ENCODE results near the gene FAM25G.
A peak's percentile ranks its signal among the peaks of the same experiment; 100 is the strongest.
"Not testable (repeated sequence)": the region's sequence is repeated elsewhere in the genome, so short reads cannot be mapped to it uniquely, and the experiment has no call there.

FAM25G gene

DNA sequence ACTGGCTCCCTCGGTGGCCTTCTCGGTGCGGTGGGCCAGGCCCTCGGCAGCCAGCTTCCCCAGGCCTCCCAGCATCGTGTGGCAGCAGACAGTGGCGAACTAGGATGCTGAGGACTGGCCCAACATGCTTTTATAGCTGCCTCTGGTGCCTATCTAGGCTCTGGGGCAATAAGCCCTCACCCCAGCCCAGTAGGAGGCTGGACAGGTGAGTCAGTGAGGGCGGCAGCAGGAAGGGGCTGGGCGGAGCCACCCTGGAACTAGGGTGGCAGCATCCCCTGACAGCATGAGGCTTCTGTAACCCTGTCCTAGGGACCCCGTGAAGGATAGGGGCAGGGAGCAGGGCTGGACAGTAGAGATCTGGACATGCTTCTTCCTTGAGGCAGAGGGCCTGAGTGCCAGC, at the start of gene FAM25G:
TSS of gene FAM25G (minus strand) at position 101 of the 400 bp plus-strand sequence. CDS start at position 75, 26 bp downstream.
- H3K27me3 Mint-ChIP-seq; ATAC-seq; H3K27ac Mint-ChIP-seq; H3K9me3 Mint-ChIP-seq; H3K4me1 Mint-ChIP-seq; H3K36me3 Mint-ChIP-seq (ENCODE audit: low read depth); DNase-seq; H3K4me3 Mint-ChIP-seq: not testable (repeated sequence)

- not testable (repeated sequence) for H3K36me3 Mint-ChIP-seq (ENCODE audit: low read depth); H3K27ac Mint-ChIP-seq; H3K9me3 Mint-ChIP-seq; ATAC-seq; H3K4me1 Mint-ChIP-seq; H3K4me3 Mint-ChIP-seq; DNase-seq; H3K27me3 Mint-ChIP-seq
Observed at GRCh38 chr10:47536430-47536829, 44.9 kb upstream of the FAM25G start.

- ATAC-seq; H3K27ac Mint-ChIP-seq; H3K4me1 Mint-ChIP-seq; DNase-seq; H3K9me3 Mint-ChIP-seq; H3K4me3 Mint-ChIP-seq; H3K36me3 Mint-ChIP-seq (ENCODE audit: low read depth); H3K27me3 Mint-ChIP-seq: not testable (repeated sequence)
Observed at GRCh38 chr10:47523475-47523874, 32.0 kb upstream of the FAM25G start, which contains the start of gene AGAP9. TSS of gene AGAP9 (minus strand) at chr10:47523638. CDS start at chr10:47523526, 112 bp downstream.

DNA sequence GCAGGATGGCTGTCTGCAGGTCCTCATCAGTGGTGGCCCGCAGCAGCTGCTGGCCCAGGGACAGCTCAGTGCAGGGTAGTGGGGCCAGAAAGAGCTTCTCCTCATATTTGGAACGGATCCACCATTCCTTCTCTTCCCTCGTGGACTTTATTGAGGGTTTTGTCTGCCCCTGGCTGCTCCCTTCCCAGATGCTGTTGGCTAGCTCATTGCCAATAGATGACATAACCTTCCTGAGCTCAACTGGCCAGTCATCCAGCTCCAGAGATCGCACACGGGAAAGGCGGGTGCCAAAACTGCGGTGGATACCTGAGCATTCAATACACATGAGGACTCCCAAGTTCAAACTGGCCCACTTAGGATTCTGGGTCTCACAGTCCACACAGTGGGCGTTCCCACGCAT, 10.8 kb upstream of the FAM25G start:
- not testable (repeated sequence) for H3K36me3 Mint-ChIP-seq (ENCODE audit: low read depth); H3K9me3 Mint-ChIP-seq; ATAC-seq; DNase-seq; H3K4me1 Mint-ChIP-seq; H3K27ac Mint-ChIP-seq; H3K27me3 Mint-ChIP-seq; H3K4me3 Mint-ChIP-seq

- H3K36me3 Mint-ChIP-seq (ENCODE audit: low read depth); H3K9me3 Mint-ChIP-seq; ATAC-seq; H3K4me3 Mint-ChIP-seq; H3K27me3 Mint-ChIP-seq; H3K27ac Mint-ChIP-seq; DNase-seq; H3K4me1 Mint-ChIP-seq: not testable (repeated sequence)
Observed at GRCh38 chr10:47494226-47494625, 2.7 kb upstream of the FAM25G start.

DNA sequence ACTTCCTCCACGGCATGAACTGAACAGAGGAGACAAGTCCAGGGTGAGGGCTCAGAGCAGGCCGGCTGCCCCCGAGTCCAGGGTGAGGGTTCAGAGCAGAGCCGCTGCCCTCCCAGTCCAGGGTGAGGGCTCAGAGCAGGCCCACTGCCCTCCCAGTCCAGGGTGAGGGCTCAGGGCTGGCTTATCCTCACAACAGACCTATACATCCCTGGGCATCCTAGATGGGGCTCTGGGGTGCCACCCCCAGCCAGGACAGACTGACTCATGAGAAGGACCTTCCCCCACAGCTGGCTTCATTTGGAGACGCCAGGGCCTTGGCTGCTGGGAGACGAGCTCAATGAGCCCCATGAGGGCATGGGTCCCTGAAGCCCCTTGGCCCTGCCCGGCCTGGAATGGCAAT, 1.9 kb downstream of the FAM25G start:
- DNase-seq; H3K9me3 Mint-ChIP-seq; H3K4me3 Mint-ChIP-seq; ATAC-seq; H3K4me1 Mint-ChIP-seq; H3K36me3 Mint-ChIP-seq (ENCODE audit: low read depth); H3K27me3 Mint-ChIP-seq; H3K27ac Mint-ChIP-seq: not testable (repeated sequence)

DNA sequence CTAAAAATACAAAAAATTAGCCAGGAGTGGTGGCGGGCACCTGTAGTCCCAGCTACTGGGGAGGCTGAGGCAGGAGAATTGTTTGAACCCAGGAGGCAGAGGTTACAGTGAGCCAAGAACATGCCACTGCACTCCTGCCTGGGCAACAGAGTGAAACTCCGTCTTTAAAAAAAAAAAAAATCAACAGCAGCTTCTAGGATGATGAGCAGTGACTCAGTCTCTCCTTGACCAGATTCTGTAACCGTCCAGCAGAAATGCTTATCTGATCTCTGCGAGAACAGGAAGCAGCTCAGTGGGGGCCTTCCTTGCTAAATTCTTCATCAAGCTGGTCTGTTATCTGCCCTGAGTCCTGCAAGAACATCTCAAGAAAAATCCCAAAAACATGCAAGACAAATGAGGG, 5.6 kb downstream of the FAM25G start:
- H3K36me3 Mint-ChIP-seq (ENCODE audit: low read depth); H3K4me3 Mint-ChIP-seq; H3K9me3 Mint-ChIP-seq; H3K4me1 Mint-ChIP-seq; H3K27ac Mint-ChIP-seq; DNase-seq; H3K27me3 Mint-ChIP-seq: not testable (repeated sequence)
- ATAC-seq = peak; percentile 48

DNA sequence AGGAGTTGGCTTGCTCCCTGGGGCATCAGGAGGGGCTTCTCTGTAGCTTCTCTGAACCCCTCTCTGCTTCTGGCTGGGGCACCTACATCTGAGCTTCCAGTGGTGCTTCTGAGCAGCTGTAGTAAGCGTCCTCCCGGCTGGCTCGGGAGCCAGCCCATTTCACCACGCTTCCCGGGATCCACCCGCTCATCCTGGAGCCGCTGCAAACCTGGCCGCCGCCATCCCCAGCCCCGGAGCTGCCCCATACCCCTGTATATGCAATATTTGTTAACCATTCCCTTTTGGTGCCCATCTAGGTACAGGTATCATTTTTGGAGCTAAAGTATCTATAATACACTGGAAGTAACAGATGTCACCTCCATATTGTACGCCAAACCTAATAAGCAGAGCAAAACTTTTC, 6.7 kb downstream of the FAM25G start:
- DNase-seq; H3K27me3 Mint-ChIP-seq; H3K27ac Mint-ChIP-seq; H3K4me3 Mint-ChIP-seq; ATAC-seq; H3K4me1 Mint-ChIP-seq; H3K36me3 Mint-ChIP-seq (ENCODE audit: low read depth); H3K9me3 Mint-ChIP-seq: not testable (repeated sequence)

DNA sequence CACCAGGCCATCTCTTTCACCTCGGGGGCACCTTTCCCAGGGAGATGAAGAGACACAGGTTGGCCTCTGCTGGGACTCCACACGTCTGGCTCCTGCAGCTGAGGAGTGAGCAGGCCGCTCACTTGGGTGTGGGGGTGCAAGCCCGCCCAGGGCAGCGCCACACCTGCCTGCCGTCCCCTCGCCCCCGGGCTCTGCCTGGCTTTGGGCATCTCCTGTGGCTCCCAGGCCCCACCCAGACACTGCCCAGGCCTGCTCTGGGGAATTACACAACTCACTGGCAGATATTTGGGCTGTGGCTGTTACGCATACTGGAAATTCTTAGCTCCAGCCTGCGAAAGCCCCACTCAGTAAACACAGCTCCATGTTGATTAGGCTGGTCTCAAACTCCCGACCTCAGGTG, 7.6 kb downstream of the FAM25G start, which contains the start of gene ANXA8:
TSS of gene ANXA8 (minus strand) at position 193 of the 400 bp plus-strand sequence. CDS start at position 11, 182 bp downstream.
- not testable (repeated sequence) for H3K4me3 Mint-ChIP-seq; DNase-seq; H3K36me3 Mint-ChIP-seq (ENCODE audit: low read depth); H3K4me1 Mint-ChIP-seq; H3K9me3 Mint-ChIP-seq; H3K27me3 Mint-ChIP-seq; H3K27ac Mint-ChIP-seq; ATAC-seq

DNA sequence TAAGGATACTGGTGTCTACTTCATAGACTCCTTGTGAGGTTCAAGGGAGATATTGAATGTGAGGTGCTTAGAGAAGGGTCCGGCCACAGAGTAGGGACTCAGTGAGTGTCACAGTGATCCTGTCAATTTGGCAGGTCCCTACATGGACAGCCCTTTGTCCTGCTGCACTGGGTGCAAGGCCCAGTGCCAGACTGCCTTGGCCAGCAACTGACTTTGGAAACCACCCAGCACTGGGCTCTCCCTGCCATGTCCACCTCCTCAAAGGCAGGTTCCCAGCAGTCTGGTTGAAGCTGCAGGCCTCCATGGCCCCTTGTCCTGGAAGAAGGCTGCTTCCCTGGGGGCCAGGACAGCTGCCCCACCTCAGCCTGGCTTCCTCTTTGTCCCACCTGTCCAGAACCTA, 9.1 kb downstream of the FAM25G start:
- H3K4me1 Mint-ChIP-seq = not testable (repeated sequence)

GRCh38 chr10:47481768-47482181, 9.7 kb downstream of the FAM25G start:
- H3K4me3 Mint-ChIP-seq; H3K27ac Mint-ChIP-seq; H3K27me3 Mint-ChIP-seq; H3K36me3 Mint-ChIP-seq (ENCODE audit: low read depth); DNase-seq; ATAC-seq; H3K9me3 Mint-ChIP-seq; H3K4me1 Mint-ChIP-seq: not testable (repeated sequence)

More for the DNA sequence above, 9.1 kb downstream of the FAM25G start:
- not testable (repeated sequence) for H3K36me3 Mint-ChIP-seq (ENCODE audit: low read depth); H3K27ac Mint-ChIP-seq; DNase-seq; H3K9me3 Mint-ChIP-seq; H3K4me3 Mint-ChIP-seq; H3K27me3 Mint-ChIP-seq; ATAC-seq

GRCh38 chr10:47481182-47481766, 10.2 kb downstream of the FAM25G start:
- ATAC-seq = peak; percentile 69
- not testable (repeated sequence) for DNase-seq; H3K9me3 Mint-ChIP-seq; H3K4me3 Mint-ChIP-seq; H3K27me3 Mint-ChIP-seq; H3K36me3 Mint-ChIP-seq (ENCODE audit: low read depth); H3K27ac Mint-ChIP-seq; H3K4me1 Mint-ChIP-seq

DNA sequence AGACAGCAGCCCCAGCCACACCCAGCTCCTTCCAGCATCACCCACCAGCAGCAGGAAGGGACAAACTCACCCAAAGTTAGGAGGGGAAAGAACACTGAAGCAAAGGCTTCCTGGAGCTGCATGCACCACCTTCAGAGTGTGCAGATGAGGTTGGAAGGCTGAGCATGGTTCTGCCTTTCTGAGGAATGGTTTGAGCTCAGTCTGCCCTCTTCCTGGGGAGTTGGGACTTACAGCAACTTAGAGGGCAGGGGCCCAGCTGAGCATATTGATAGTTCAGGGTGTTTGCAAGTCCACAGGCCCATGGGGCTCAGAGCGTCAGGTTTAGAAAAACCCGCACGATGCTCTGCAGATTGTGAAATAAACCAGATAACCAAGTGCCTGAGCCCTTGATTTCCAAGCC, 11.4 kb downstream of the FAM25G start:
- H3K27ac Mint-ChIP-seq; DNase-seq; H3K36me3 Mint-ChIP-seq (ENCODE audit: low read depth); H3K27me3 Mint-ChIP-seq; H3K9me3 Mint-ChIP-seq; ATAC-seq; H3K4me1 Mint-ChIP-seq; H3K4me3 Mint-ChIP-seq: not testable (repeated sequence)

- H3K27ac Mint-ChIP-seq; H3K9me3 Mint-ChIP-seq; H3K4me1 Mint-ChIP-seq; H3K36me3 Mint-ChIP-seq (ENCODE audit: low read depth); DNase-seq; H3K27me3 Mint-ChIP-seq; ATAC-seq; H3K4me3 Mint-ChIP-seq: not testable (repeated sequence)
Observed at GRCh38 chr10:47478114-47478513, 13.4 kb downstream of the FAM25G start.

GRCh38 chr10:47477078-47477477, 14.4 kb downstream of the FAM25G start:
- not testable (repeated sequence) for H3K4me3 Mint-ChIP-seq; H3K36me3 Mint-ChIP-seq (ENCODE audit: low read depth); ATAC-seq; H3K27me3 Mint-ChIP-seq; H3K9me3 Mint-ChIP-seq; H3K27ac Mint-ChIP-seq; H3K4me1 Mint-ChIP-seq; DNase-seq

DNA sequence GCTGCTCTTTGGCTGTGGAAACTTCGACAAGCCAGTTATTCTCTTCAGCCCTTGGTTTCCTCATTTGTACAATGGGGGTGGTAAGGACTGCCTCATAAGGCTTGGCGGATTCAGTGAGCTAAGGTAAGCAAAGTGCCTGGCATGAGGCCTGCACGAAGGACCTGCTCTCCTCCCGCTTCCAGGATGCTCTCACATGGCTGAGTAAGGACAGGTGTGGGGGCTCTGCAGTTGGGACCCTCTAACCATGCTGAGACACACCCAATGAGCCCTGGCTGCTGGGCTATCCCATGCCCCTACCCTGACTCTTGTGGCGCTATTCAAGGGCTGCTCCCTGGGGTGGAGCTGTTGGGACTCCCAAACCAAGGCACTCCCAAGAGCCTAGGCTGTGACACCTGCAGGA, 16.4 kb downstream of the FAM25G start:
- H3K27ac Mint-ChIP-seq; ATAC-seq; H3K4me3 Mint-ChIP-seq; H3K4me1 Mint-ChIP-seq; H3K36me3 Mint-ChIP-seq (ENCODE audit: low read depth); H3K27me3 Mint-ChIP-seq; DNase-seq; H3K9me3 Mint-ChIP-seq: not testable (repeated sequence)

Data from activated naive CD8-positive, alpha-beta T cell treated with anti-CD3 and anti-CD28 coated beads, Interleukin-2, amount 50 U/mL, for 24 hours (primary cell).